ENCODE measurements around the gene PRR15L.

GRCh38 chr17:48006936-48007709 lies 49.4 kb upstream of the PRR15L start:
- no peak for TF ChIP-seq CTCF (IDR thresholded peaks at IDR 0.05; ENCODE audit: insufficient read depth, low read length, poor library complexity, severe bottlenecking)
- no peak for TF ChIP-seq EZH2phosphoT487 (conservative IDR thresholded peaks at IDR 0.05; ENCODE audit: low read length)

All from SU-DHL-6 (cell line).